Upper lobe of left lung (tissue), 6 donors: ENCODE data around the gene GRIN2A. TPM values are rescaled to one million over a fixed set of nuclear protein-coding genes. Genes with fewer than 3 reads are reported as not detected.

Experiments
- ATAC-seq, 2 donors: fragments of 200-7000 bp; cut with Tn5 transposase; one replicate each; pipeline ENCODE4 v1.9.1; 2022; ENCODE audit warnings: mild to moderate bottlenecking in 2 of 2, moderate library complexity in 2 of 2; ENCODE audit not compliant: low FRiP score in 2 of 2
- DNase-seq, 2 donors: peaks; one replicate each; pipeline ENCODE4 v3.0.0-alpha.2; 2019 to 2020
- H3K27ac ChIP-seq, 4 donors: fragments of 200-600 bp; sonication (generic); one replicate each; pipeline ENCODE4 v1.5.1; 2016 to 2019
- H3K27me3 ChIP-seq, 4 donors: fragments of 200-600 bp; sonication (generic); one replicate each; pipeline ENCODE4 v1.5.1; 2017 to 2019
- H3K36me3 ChIP-seq, 4 donors: fragments of 200-600 bp; sonication (generic); one replicate each; pipeline ENCODE4 v1.5.1; 2016 to 2019
- H3K4me1 ChIP-seq, 4 donors: fragments of 200-600 bp; sonication (generic); one replicate each; pipeline ENCODE4 v1.5.1; 2018 to 2019
- H3K4me3 ChIP-seq, 4 donors: fragments of 200-600 bp; sonication (generic); one replicate each; pipeline ENCODE4 v1.5.1; 2017 to 2019; ENCODE audit warnings: mild to moderate bottlenecking in 2 of 4, moderate library complexity in 1 of 4
- H3K9me3 ChIP-seq, 4 donors: fragments of 200-600 bp; sonication (generic); one replicate each; pipeline ENCODE4 v1.5.1; 2018 to 2019
- EP300 ChIP-seq, 4 donors: sonication (generic); formaldehyde crosslinking; IDR thresholded peaks; one replicate each; pipeline ENCODE4 v1.5.1; 2017; ENCODE audit warnings: antibody characterized with exemption in 4 of 4, control low read depth in 2 of 4
- POLR2A ChIP-seq, 4 donors: fragments of 450-650 bp; IDR thresholded peaks; one replicate each; pipeline ENCODE4 v1.5.1; 2016 to 2017; ENCODE audit warnings: antibody characterized with exemption in 4 of 4, mild to moderate bottlenecking in 2 of 4
- POLR2AphosphoS5 ChIP-seq, 2 donors: sonication (generic); formaldehyde crosslinking; IDR thresholded peaks; one replicate each; pipeline ENCODE4 v1.5.1; 2017; ENCODE audit warnings: antibody characterized with exemption in 2 of 2
- WGBS, 2 donors: methylation state at CpG; one replicate each; pipeline ENCODE4 v1.1.5; 2017 to 2018; 5-methylcytosine and 5-hydroxymethylcytosine counted together
- total RNA-seq, 6 donors: library from RNA; depleted of rRNA in 4 of 6; stranded (reverse); fragments of >200 nt in 4 of 6; gene quantifications; one replicate each; pipeline versions ENCODE4 v1.1.0 to v1.2.1, GENCODE V29; 2016 to 2021
- TF ChIP-seq, protein P1 (sequence below), 6 experiments: fragments of 450-650 bp in 4 of 6; fragments of 200-600 bp in 2 of 6; sonication (generic) in 2 of 6; IDR thresholded peaks; one replicate each; pipeline ENCODE4 v1.5.1; 2016 to 2019; ENCODE audit warnings: antibody characterized with exemption in 6 of 6
- donor health status: DM: no; HTN: no; CAD: no; lungs with moderate emphysema.
- donor health status: DM: no; HTN: yes; CAD: no; lungs with severe emphysema.

Gene GRIN2A
- total RNA-seq, 6 donors from 2014 or later, result 0.11 to 0.57 (median 0.30) TPM; not detected in 3

- ATAC-seq (no peak), DNase-seq (no peak)
- H3K36me3 ChIP-seq, result no peaks in the 10 kb centered on the region
- H3K4me1 ChIP-seq, result no peaks in the 10 kb centered on the region
- H3K27me3 ChIP-seq, result no peaks in the 10 kb centered on the region
- H3K4me3 ChIP-seq, result no peak overlapping the region
- H3K27ac ChIP-seq, result no peak overlapping the region
- TF ChIP-seq EP300 (IDR thresholded peaks at IDR 0.05), result no peak
- no peak for TF ChIP-seq POLR2AphosphoS5 (IDR thresholded peaks at IDR 0.05)
- no peak for TF ChIP-seq POLR2A (IDR thresholded peaks at IDR 0.05)
- TF ChIP-seq, protein P1, sequence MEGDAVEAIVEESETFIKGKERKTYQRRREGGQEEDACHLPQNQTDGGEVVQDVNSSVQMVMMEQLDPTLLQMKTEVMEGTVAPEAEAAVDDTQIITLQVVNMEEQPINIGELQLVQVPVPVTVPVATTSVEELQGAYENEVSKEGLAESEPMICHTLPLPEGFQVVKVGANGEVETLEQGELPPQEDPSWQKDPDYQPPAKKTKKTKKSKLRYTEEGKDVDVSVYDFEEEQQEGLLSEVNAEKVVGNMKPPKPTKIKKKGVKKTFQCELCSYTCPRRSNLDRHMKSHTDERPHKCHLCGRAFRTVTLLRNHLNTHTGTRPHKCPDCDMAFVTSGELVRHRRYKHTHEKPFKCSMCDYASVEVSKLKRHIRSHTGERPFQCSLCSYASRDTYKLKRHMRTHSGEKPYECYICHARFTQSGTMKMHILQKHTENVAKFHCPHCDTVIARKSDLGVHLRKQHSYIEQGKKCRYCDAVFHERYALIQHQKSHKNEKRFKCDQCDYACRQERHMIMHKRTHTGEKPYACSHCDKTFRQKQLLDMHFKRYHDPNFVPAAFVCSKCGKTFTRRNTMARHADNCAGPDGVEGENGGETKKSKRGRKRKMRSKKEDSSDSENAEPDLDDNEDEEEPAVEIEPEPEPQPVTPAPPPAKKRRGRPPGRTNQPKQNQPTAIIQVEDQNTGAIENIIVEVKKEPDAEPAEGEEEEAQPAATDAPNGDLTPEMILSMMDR (IDR thresholded peaks at IDR 0.05), result no peak
- no peaks in the 10 kb centered on the region for H3K9me3 ChIP-seq
- 80 to 82% methylated on average over 8 of the region's 8 CpGs for WGBS, 2 donors
These were observed 28.2 kb downstream of the GRIN2A start for GRCh38 chr16:10153985-10154384.

- 81 to 83% methylated on average over 6 of the region's 6 CpGs for WGBS, 2 donors
- ATAC-seq, result no peak
- H3K9me3 ChIP-seq, result no peaks in the 10 kb centered on the region
- H3K27me3 ChIP-seq, result no peaks in the 10 kb centered on the region
- no peaks in the 10 kb centered on the region for H3K4me1 ChIP-seq
- H3K27ac ChIP-seq, result no peak overlapping the region
- TF ChIP-seq EP300 (IDR thresholded peaks at IDR 0.05) (no peak), POLR2A (IDR thresholded peaks at IDR 0.05) (no peak), POLR2AphosphoS5 (IDR thresholded peaks at IDR 0.05) (no peak)
- TF ChIP-seq, protein P1 (IDR thresholded peaks at IDR 0.05), result no peak
- no peaks in the 10 kb centered on the region for H3K36me3 ChIP-seq
- no peak for DNase-seq
- H3K4me3 ChIP-seq, result no peak overlapping the region
These were observed 30.5 kb downstream of the GRIN2A start for GRCh38 chr16:10151718-10152117.

DNA sequence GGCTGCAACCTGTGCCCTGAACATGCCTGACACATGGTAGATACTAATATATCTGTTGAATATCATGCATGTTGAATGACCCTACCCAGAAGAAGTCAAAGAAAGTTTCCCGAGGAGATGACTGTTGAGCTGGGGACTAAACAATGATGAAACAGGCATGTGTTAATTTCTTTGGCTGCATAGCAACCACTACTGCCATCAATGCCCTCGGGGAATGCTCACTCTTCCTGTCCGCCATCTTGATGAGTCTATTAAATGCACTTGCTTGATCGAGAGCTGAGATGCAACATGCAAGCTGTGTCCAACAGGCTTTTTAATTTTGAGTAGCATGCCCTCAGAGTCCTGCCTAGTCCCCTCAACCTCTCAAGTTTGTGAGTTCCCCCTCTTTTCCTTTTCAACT, 31.3 kb downstream of the GRIN2A start:
- Histone ChIP-seq H3K4me1 (no peaks in the 10 kb centered on the region), H3K4me3 (no peak overlapping the region), H3K27me3 (no peaks in the 10 kb centered on the region), H3K9me3 (no peaks in the 10 kb centered on the region), H3K27ac (no peak overlapping the region), H3K36me3 (no peaks in the 10 kb centered on the region)
- DNase-seq, result no peak
- ATAC-seq, result no peak
- WGBS, 2 donors, result 74 to 87% methylated on average over 4 of the region's 4 CpGs
- TF ChIP-seq EP300 (IDR thresholded peaks at IDR 0.05) (no peak), POLR2AphosphoS5 (IDR thresholded peaks at IDR 0.05) (no peak), POLR2A (IDR thresholded peaks at IDR 0.05) (no peak)
- TF ChIP-seq, protein P1 (IDR thresholded peaks at IDR 0.05), result no peak

- Histone ChIP-seq H3K4me3 (no peak overlapping the region), H3K27me3 (no peaks in the 10 kb centered on the region), H3K4me1 (no peaks in the 10 kb centered on the region), H3K27ac (no peak overlapping the region), H3K9me3 (no peaks in the 10 kb centered on the region), H3K36me3 (no peaks in the 10 kb centered on the region)
- TF ChIP-seq POLR2A (IDR thresholded peaks at IDR 0.05), result no peak
- no peak for DNase-seq
- no peak for ATAC-seq
- WGBS, 2 donors, result 67 to 70% methylated on average over 4 of the region's 4 CpGs
These were observed 36.6 kb downstream of the GRIN2A start for GRCh38 chr16:10145542-10146035.

GRCh38 chr16:10141671-10142070, 40.6 kb downstream of the GRIN2A start:
- no peak for DNase-seq
- Histone ChIP-seq H3K27me3 (no peaks in the 10 kb centered on the region), H3K4me3 (no peak overlapping the region), H3K27ac (no peak overlapping the region), H3K36me3 (no peaks in the 10 kb centered on the region), H3K9me3 (no peaks in the 10 kb centered on the region), H3K4me1 (no peaks in the 10 kb centered on the region)
- no peak for ATAC-seq
- no peak for TF ChIP-seq POLR2AphosphoS5 (IDR thresholded peaks at IDR 0.05)
- no peak for TF ChIP-seq POLR2A (IDR thresholded peaks at IDR 0.05)
- TF ChIP-seq EP300 (IDR thresholded peaks at IDR 0.05), result no peak
- TF ChIP-seq, protein P1 (IDR thresholded peaks at IDR 0.05), result no peak
